Esophagus squamous epithelium (tissue), 4 donors: ENCODE measurements around the gene SAMD14.

ENCODE experiments used
- POLR2A ChIP-seq, 4 donors: fragments of 450-650 bp; IDR thresholded peaks; one replicate each; pipeline ENCODE4 v1.6.1; 2017; ENCODE audit warnings: antibody characterized with exemption in 4 of 4, mild to moderate bottlenecking in 4 of 4, moderate library complexity in 3 of 4
- TF ChIP-seq, protein P1 (sequence below), 6 experiments: fragments of 450-650 bp in 4 of 6; fragments of 200-600 bp in 2 of 6; sonication (generic) in 2 of 6; IDR thresholded peaks; one replicate each; pipeline ENCODE4 v1.5.1; 2016 to 2019; ENCODE audit warnings: antibody characterized with exemption in 6 of 6, mild to moderate bottlenecking in 4 of 6, moderate library complexity in 4 of 6

DNA sequence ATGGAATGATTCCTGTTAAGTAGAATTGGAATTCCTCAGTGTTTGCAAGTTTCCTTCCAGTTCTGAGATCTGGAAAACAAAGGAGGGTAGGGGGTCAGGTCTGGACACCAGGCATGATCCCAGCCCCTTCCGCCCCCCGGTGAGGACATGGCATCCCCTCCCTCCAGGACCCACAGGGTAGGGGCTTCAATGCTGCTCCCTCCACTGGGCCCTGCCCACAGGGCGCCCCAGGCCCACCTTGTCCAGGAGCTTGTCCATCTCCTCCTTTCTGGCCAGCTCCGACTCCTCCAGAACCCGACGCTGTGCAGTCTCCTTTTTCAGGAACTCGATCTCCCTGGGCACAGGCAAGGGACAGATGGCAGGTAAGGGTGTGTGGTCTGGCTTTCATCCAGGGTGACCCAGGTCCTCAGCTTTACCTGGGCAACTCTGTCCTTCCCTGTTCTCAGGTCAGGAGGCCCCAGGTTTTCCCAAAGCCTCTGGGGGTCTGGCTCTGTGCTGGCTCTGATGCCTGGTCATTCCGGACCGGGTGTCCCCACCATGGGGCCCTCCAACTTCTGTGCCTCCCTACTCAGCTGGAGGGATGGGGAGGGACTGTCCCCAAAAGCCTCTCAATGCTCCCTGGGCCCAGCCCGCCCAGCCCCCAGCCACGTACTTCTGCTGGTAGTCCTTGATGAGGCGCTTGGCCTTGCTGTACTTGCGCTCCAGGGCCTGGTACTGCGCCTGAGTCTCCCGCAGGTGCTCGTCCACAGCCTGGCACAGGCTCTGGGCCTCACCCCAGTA, 5.5 kb upstream of the SAMD14 start:
- TF ChIP-seq, protein P1, sequence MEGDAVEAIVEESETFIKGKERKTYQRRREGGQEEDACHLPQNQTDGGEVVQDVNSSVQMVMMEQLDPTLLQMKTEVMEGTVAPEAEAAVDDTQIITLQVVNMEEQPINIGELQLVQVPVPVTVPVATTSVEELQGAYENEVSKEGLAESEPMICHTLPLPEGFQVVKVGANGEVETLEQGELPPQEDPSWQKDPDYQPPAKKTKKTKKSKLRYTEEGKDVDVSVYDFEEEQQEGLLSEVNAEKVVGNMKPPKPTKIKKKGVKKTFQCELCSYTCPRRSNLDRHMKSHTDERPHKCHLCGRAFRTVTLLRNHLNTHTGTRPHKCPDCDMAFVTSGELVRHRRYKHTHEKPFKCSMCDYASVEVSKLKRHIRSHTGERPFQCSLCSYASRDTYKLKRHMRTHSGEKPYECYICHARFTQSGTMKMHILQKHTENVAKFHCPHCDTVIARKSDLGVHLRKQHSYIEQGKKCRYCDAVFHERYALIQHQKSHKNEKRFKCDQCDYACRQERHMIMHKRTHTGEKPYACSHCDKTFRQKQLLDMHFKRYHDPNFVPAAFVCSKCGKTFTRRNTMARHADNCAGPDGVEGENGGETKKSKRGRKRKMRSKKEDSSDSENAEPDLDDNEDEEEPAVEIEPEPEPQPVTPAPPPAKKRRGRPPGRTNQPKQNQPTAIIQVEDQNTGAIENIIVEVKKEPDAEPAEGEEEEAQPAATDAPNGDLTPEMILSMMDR (IDR thresholded peaks at IDR 0.05), result no peak
- TF ChIP-seq POLR2A (IDR thresholded peaks at IDR 0.05), result no peak
